Subcutaneous adipose tissue (tissue), 4 donors: ENCODE results near the gene MICAL2. TPM values are rescaled to one million over a fixed set of nuclear protein-coding genes. Genes with fewer than 3 reads are reported as not detected.

Experiments used
- CTCF ChIP-seq: fragments of 450-650 bp; IDR thresholded peaks from one replicate; pipeline ENCODE4 v1.5.1; 2016; ENCODE audit warnings: low read depth, mild to moderate bottlenecking, control low read depth, antibody characterized with exemption, moderate library complexity
- total RNA-seq, 4 donors: library from RNA; depleted of rRNA; stranded (reverse); fragments of >200 nt; gene quantifications; one replicate each; pipeline ENCODE4 v1.1.0, GENCODE V29; 2016

The MICAL2 gene
- total RNA-seq, 4 donors from 2014 or later = 11.4 to 28.4 (median 24.8) TPM

GRCh38 chr11:12088531-12088930 is 21.9 kb upstream of the MICAL2 start:
- TF ChIP-seq CTCF = no peak

- TF ChIP-seq CTCF = no peak
Observed at GRCh38 chr11:12089041-12089440, 21.3 kb upstream of the MICAL2 start.

DNA sequence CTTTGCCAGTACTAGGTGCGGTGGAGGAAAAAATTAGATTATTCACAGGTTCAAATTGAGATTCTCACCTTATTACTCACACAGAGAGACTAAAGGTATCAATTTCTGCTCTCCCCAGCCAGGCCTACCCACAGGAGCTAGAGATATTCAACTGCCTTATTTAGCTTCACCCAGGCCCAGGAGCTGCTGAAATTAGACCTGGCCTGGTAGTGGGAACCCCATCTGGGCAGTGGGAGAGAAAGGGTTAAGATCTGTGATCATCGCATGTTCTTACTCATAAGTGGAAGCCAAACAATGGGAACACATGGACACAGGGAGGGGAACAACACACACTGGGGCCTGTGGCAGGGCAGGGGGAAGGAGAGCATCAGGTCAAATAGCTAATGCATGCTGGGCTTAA is 20.9 kb upstream of the MICAL2 start:
- TF ChIP-seq CTCF = no peak

GRCh38 chr11:12090061-12090591 is 20.3 kb upstream of the MICAL2 start:
- TF ChIP-seq CTCF = no peak

- no peak for TF ChIP-seq CTCF
Observed at GRCh38 chr11:12090761-12091258, 19.6 kb upstream of the MICAL2 start.

- TF ChIP-seq CTCF = no peak
Observed at GRCh38 chr11:12091956-12092558, 18.3 kb upstream of the MICAL2 start.

DNA sequence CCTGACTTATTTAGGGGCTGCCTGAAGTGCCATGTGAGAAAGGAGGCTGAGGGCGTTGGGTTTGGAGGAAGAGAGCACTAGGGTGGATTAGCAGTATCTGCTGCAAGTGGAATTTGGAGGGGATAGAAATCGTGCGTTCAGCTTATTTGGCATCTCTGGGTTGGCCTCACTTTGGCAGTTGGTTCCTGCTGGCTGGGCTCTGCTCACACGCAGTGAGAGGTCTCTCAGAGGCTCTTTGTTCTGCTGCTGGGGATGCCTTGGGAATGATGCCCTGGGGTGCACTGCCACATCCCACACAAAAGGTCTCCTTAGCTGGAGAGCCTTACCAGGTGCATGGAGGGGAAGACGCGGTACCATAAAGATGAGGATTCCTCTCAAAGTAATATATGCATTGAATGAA is 17.7 kb upstream of the MICAL2 start:
- no peak for TF ChIP-seq CTCF
